Breast epithelium (tissue), 3 donors: ENCODE data around the gene EDAR.

Experiments
- CTCF ChIP-seq, 3 donors: fragments of 450-650 bp; IDR thresholded peaks; one replicate each; pipeline ENCODE4 v1.5.1; 2016 to 2017; ENCODE audit warnings: antibody characterized with exemption in 3 of 3, mild to moderate bottlenecking in 3 of 3, moderate library complexity in 3 of 3
- POLR2A ChIP-seq: fragments of 450-650 bp; IDR thresholded peaks from one replicate; pipeline ENCODE4 v1.6.1; 2016; ENCODE audit warnings: antibody characterized with exemption, mild to moderate bottlenecking, moderate library complexity
- POLR2AphosphoS5 ChIP-seq, 3 donors: sonication (generic); formaldehyde crosslinking; IDR thresholded peaks; one replicate each; pipeline ENCODE4 v1.6.1; 2017; ENCODE audit warnings: antibody characterized with exemption in 3 of 3

GRCh38 chr2:109027702-109028101 is 38.7 kb upstream of the EDAR start:
- TF ChIP-seq POLR2AphosphoS5 (IDR thresholded peaks at IDR 0.05) (no peak), CTCF (IDR thresholded peaks at IDR 0.05) (no peak), POLR2A (no peak)
